ENCODE data around the gene DYNC1H1.

- TF ChIP-seq, protein P1, sequence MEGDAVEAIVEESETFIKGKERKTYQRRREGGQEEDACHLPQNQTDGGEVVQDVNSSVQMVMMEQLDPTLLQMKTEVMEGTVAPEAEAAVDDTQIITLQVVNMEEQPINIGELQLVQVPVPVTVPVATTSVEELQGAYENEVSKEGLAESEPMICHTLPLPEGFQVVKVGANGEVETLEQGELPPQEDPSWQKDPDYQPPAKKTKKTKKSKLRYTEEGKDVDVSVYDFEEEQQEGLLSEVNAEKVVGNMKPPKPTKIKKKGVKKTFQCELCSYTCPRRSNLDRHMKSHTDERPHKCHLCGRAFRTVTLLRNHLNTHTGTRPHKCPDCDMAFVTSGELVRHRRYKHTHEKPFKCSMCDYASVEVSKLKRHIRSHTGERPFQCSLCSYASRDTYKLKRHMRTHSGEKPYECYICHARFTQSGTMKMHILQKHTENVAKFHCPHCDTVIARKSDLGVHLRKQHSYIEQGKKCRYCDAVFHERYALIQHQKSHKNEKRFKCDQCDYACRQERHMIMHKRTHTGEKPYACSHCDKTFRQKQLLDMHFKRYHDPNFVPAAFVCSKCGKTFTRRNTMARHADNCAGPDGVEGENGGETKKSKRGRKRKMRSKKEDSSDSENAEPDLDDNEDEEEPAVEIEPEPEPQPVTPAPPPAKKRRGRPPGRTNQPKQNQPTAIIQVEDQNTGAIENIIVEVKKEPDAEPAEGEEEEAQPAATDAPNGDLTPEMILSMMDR (IDR thresholded peaks at IDR 0.05) = no peak
- TF ChIP-seq POLR2AphosphoS5 (IDR thresholded peaks at IDR 0.05) (no peak), POLR2A (IDR thresholded peaks at IDR 0.05; ENCODE audit: low read depth) (no peak), EP300 (IDR thresholded peaks at IDR 0.05) (no peak)
These were observed 64.4 kb downstream of the DYNC1H1 start for GRCh38 chr14:102028733-102029132.

Data from esophagus muscularis mucosa (tissue), 4 donors.